ENCODE measurements around the gene KRTCAP3. TPM values are rescaled to one million over a fixed set of nuclear protein-coding genes. Genes with fewer than 3 reads are reported as not detected.
A peak's percentile ranks its signal among the peaks of the same experiment; 100 is the strongest.

Gene KRTCAP3
- total and polyA plus RNA-seq, 9 of the 15 experiments (the other 6 are each of a cell fraction or from before 2014, with no cell fraction given), result 0.24 to 1.4 (median 0.73) TPM

GRCh38 chr2:27428213-27428977 lies 13.8 kb upstream of the KRTCAP3 start, which contains the start of gene NRBP1 (continued):
- TF ChIP-seq ZNF324 (CRISPR knock-in tag; IDR thresholded peaks at IDR 0.05) (no peak), OTX1 (CRISPR knock-in tag; IDR thresholded peaks at IDR 0.05) (no peak), HDAC1 (IDR thresholded peaks at IDR 0.05) (peak in 1 of 2 experiments; percentile 72; a peak in 2 of 4 replicates)

GRCh38 chr2:27428978-27429541 lies 13.1 kb upstream of the KRTCAP3 start:
- Histone ChIP-seq H4K20me1 (replicated peaks; ENCODE audit: control insufficient read depth, insufficient read depth, low read length) (no peaks in the 10 kb centered on the region; the same call in 1 of the 2 replicates), H3K4me1 (replicated peaks in 1 of 2; ENCODE audit: control insufficient read depth in 2 of 2, insufficient read depth in 2 of 2, low read length in 2 of 2) (peaks cover 18% of the 10 kb centered on the region in 2 experiments; a peak in 4 of 5 replicates), H3K27ac (ENCODE audit: extremely low read depth, low read depth, low read length) (peak overlapping the region; percentile 91), H3K9ac (ENCODE audit: insufficient read depth in 1 of 2, low read depth in 2 of 2, low read length in 2 of 2) (peak overlapping the region; percentile 90 to 97), H3K27me3 (ENCODE audit: control insufficient read depth in 2 of 2, insufficient read depth in 2 of 2, low read length in 2 of 2) (no peaks in the 10 kb centered on the region), H2AFZ (ENCODE audit: low read depth, low read length) (peak overlapping the region; percentile 97), H3K9me1 (ENCODE audit: control insufficient read depth, insufficient read depth, low read length) (no peaks in the 10 kb centered on the region), H3K79me2 (ENCODE audit: control insufficient read depth, insufficient read depth, low read length) (peaks cover 40% of the 10 kb centered on the region), H3K4me3 (peak overlapping the region; percentile 96), H3K4me2 (ENCODE audit: insufficient read depth, low read length) (peak overlapping the region; percentile 76), H3K36me3 (ENCODE audit: control insufficient read depth, insufficient read depth, low read length) (peaks cover 23% of the 10 kb centered on the region), H3K9me3 (replicated peaks; ENCODE audit: control insufficient read depth, insufficient read depth, low read depth, low read length) (no peaks in the 10 kb centered on the region)
- BruUV-seq (replicated peaks), result no TSS peak
- intact Hi-C loops (cut with micrococcal nuclease) (loop anchor here (1.0 to 5.0 kb wide), 3 partner anchors 21 to 153 kb away; partner anchors contain the start of genes IFT172 and ZNF512), in situ Hi-C loops (cut with MboI) (no loop called here)
- POLR2A ChIA-PET, result interaction anchor here (0.6 to 5.5 kb wide), 12 partner anchors 11 to 635 kb away, joined by 3 to 58 read pairs (median 4); partner anchors contain the start of genes PPM1G and ZNF512
- under 1% methylated on average over 18 of the region's 51 CpGs for WGBS (ENCODE audit: insufficient coverage, low coverage, missing lambda C conversion rate)
- FAIRE-seq, result peak; percentile 79
- peak; percentile 89 for ATAC-seq
- CTCF ChIA-PET (ENCODE audit: low intra/inter-chr PET ratio), result interaction anchor here (0.6 to 1.1 kb wide), 3 partner anchors 21 to 110 kb away, joined by 3 to 4 read pairs (median 3); no protein-coding TSS in a partner anchor
- DNase-seq (ENCODE audit: extremely low read depth in 1 of 4, low spot score in 3 of 4), result peak; percentile 88 to 92 (median 89)
- TF ChIP-seq RBM14 (IDR thresholded peaks at IDR 0.05; ENCODE audit: borderline replicate concordance, insufficient read depth, low read depth, low read length), result no peak
- no peak for TF ChIP-seq NCOA1 (IDR thresholded peaks at IDR 0.05; ENCODE audit: low read depth)
- TF ChIP-seq SUPT5H (IDR thresholded peaks at IDR 0.05), result no peak
- no peak for TF ChIP-seq MAFF (IDR thresholded peaks at IDR 0.05; ENCODE audit: low read length)
- peak in 1 of 2 experiments; percentile 73; a peak in 1 of 4 replicates for TF ChIP-seq ZNF639 (CRISPR knock-in tag; conservative IDR thresholded peaks at IDR 0.05 in 1 of 2, IDR thresholded peaks at IDR 0.05 in 1 of 2)
- no peak for TF ChIP-seq NFATC3 (IDR thresholded peaks at IDR 0.05)
- no peak for TF ChIP-seq MXI1 (IDR thresholded peaks at IDR 0.05; ENCODE audit: low read depth, low read length)
- no peak for TF ChIP-seq PURB (CRISPR knock-in tag; IDR thresholded peaks at IDR 0.05; ENCODE audit: low read depth)
- no peak for TF ChIP-seq SMARCC2 (IDR thresholded peaks at IDR 0.05; ENCODE audit: low read depth)
- TF ChIP-seq NBN (IDR thresholded peaks at IDR 0.05; ENCODE audit: low read depth), result peak; percentile 45; the same call in 1 of the 2 replicates
- TF ChIP-seq E2F3 (CRISPR knock-in tag; IDR thresholded peaks at IDR 0.05), result peak; percentile 81; the same call in 1 of the 2 replicates
- no peak for TF ChIP-seq ZNF740 (CRISPR knock-in tag; IDR thresholded peaks at IDR 0.05)
- TF ChIP-seq ZNF740 (tag; IDR thresholded peaks at IDR 0.05), result no peak
- TF ChIP-seq RBM17 (IDR thresholded peaks at IDR 0.05; ENCODE audit: borderline replicate concordance, low read depth, low read length), result no peak
- TF ChIP-seq NUFIP1 (IDR thresholded peaks at IDR 0.05; ENCODE audit: partially characterized antibody), result no peak
- TF ChIP-seq TRIM24 (IDR thresholded peaks at IDR 0.05), result no peak
